NCI-H345 treated with DMSO at 0.1 percent for 48 hours (cell line): ENCODE measurements around the gene DNAH9.
"Not testable (repeated sequence)": the region's sequence is repeated elsewhere in the genome, so short reads cannot be mapped to it uniquely, and the experiment has no call there.

ENCODE experiments used
- DNase-seq: peaks from one replicate; lab custom pipeline; 2025; ENCODE audit not compliant: unreplicated experiment; lab: John Stamatoyannopoulos, UW

Gene DNAH9

DNA sequence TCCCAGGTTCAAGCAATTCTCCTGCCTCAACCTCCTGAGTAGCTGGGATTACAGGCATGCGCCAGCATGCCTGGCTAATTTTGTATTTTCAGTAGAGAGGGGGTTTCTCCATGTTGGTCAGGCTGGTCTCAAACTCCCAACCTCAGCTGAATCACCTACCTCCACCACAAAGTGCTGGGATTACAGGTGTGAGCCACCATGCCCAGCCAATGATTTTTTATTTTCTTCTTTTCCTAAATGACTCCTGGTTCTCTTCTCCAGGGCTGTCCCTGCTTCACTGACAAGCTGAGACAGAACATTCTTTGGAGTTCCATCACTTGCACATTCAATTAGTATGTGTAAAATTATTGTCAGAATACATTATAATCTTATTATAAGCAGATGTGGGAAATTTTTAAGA, 351.3 kb downstream of the DNAH9 start:
- not testable (repeated sequence) for DNase-seq

DNA sequence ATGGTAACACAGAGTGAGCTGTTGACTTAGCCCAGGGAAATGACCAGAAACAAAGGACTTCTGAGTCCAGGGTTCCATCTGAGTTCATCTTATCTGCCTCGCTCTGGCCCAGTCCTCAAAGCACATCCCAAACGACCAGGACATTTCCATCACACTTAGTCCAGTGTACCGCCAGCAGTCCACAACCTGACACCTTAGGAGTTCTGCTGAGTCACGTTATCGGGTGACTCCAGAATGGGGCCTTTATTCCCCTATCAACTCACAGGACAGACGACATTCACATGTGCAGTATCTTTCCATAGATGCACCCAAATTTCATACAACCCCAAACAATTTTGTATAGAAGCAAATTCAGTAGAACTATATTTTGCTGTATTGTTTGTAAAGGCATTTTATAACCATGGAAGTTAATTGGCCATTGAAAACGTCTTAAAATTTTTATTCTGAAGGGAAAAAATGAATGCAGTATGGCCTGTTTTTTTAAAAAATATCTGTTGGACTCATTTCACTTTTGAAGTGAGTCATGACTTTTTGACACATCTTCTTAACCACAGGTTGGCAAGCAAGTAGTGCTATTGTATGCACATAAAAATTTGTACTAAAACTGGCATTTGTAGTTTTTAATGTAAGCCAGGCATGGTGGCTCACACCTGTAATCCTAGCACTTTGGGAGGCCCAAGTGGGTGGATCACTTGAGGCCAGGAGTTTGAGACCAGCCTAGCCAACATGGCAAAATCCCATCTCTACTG, 352.7 kb downstream of the DNAH9 start:
- DNase-seq = no peak

DNA sequence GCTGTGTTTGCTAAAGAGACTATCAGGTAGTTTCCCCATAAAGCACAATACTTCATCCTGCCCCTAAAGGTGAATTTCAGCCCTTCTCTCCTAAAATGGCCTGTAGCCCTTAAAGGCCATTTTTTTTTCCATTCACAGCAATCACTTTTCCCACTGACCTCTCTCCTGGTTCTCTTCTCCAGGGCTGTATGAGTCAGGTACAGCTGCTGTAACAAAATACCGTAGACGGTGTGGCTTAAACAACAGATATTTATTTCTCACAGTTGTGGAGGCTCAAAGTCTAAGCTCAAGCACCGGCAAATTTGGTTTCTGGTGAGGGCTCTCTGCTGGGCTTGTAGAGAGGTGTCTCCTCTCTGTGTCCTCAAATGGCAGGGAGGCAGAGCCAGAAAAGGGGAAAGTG, 354.3 kb downstream of the DNAH9 start:
- no peak for DNase-seq

DNA sequence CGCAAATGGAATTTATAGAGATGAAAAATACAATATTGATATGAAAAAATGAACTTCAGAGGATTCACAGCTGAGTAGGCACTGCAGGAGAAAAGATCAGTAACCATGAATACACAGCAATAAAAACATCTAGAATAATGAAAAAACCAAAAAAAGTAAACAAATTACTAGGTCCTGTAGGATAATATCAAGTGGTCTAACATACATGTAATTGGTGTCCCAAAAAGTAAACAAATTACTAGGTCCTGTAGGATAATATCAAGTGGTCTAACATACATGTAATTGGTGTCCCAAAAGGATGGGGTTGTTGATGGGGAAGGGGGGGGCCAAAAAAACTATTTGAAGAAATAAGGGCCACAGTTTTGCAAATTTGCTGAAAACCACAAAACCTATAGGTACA, 355.7 kb downstream of the DNAH9 start:
- DNase-seq = no peak

DNA sequence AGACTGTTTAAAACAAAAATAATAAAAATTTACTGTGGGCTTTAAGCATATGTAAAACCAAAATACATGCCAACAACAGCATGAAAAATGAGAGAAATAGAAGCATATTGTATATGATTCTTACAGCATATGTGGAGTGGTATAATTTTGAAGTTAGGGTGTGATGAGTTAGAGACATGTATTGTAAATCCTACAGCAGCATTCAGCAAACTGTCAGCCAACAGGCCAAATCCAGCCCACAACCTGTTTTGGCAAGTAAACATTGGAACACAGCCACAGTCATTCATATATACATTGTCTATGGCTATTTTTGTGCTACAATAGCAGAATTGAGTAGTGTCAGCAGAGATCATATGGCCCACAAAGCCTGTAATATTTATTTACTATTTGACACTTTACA, 356.7 kb downstream of the DNAH9 start:
- DNase-seq = no peak

DNA sequence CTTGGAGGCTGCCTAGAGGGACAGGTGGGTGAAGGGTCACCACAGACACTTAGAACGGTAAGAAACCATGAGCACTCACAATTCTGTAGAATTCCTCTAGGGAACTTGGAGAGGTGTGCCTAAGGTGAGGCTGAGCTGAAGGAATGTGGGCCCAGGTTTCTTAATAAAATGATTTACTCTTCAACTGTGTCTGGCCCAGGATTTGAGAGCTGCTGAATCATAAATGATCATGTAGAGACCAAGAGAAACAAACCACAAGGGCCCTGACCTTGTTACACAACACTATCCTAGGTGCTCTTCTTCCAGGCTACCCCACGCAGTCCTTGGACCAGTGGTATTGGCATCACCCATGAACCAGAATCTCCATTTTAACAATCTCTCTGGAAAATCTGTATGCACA, 371.3 kb downstream of the DNAH9 start:
- DNase-seq = no peak

DNA sequence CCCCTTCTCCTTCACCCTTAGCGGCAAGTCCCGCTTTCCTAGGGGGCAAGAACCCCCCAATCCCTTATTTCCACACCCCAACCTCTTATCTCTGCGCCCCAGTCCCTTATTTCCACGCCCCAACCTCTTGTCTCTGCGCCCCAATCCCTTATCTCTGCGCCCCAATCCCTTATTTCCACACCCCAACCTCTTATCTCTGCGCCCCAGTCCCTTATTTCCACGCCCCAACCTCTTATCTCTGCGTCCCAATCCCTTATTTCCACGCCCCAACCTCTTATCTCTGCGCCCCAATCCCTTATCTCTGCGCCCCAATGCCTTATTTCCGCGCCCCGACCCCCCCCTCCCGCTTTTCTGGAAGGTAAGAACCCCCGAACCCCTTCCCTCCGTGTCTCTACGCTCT, 374.5 kb downstream of the DNAH9 start:
- not testable (repeated sequence) for DNase-seq

DNA sequence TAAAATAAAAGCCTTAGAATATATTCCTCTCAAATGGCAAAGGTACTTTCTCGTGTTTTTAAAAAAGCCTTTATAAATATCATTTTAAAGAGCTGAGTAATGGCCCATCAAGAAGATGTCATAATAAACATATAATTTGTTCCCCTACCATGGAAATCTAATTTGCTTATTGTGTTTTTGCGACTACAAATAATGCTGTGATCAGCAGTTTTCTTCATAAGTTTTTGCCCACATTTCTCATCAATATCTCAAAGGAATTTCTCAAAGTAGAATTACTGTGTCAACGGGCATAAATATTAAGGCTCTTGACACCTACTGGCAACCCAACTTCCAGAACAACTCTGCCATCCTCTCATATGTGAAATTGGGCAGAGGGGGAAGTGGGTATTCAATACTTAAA, 381.5 kb downstream of the DNAH9 start:
- no peak for DNase-seq

DNA sequence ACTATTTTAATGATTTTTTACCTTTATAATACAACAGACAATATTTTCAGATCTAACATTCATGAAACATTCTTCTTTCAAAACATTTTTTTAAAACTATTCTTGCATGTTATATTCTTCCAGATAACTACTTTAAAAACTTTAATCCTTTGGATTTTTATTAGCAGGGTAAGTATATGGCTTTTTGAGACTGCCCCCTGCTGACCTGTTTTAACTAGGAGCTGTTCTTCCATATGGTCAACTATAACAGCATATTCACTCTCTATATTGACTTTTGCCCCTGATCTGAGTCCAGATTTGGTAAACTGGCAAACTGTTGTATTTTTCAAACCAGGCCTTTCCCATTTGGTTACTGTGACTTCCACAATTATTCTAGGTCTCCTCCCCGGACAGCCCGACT, 382.5 kb downstream of the DNAH9 start:
- no peak for DNase-seq

DNA sequence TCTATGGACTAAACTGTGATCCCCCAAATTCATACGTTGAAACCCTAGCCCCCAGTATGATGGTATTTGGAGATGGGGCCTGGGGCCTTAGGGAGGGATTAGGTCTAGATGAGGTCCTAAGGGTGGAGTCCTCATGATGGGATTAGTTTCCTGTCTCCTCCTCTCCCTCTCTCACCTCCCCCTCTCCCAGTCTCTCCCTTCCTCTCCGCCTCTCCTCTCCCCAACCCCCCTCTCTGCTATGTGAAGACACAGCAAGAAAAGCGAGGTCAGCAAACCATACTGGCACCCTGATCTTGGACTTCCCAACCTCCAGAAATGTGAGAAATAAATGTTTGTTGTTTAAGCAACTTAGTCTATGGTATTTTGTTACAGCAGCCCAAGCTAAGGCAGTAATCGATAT, 383.6 kb downstream of the DNAH9 start:
- DNase-seq = no peak

DNA sequence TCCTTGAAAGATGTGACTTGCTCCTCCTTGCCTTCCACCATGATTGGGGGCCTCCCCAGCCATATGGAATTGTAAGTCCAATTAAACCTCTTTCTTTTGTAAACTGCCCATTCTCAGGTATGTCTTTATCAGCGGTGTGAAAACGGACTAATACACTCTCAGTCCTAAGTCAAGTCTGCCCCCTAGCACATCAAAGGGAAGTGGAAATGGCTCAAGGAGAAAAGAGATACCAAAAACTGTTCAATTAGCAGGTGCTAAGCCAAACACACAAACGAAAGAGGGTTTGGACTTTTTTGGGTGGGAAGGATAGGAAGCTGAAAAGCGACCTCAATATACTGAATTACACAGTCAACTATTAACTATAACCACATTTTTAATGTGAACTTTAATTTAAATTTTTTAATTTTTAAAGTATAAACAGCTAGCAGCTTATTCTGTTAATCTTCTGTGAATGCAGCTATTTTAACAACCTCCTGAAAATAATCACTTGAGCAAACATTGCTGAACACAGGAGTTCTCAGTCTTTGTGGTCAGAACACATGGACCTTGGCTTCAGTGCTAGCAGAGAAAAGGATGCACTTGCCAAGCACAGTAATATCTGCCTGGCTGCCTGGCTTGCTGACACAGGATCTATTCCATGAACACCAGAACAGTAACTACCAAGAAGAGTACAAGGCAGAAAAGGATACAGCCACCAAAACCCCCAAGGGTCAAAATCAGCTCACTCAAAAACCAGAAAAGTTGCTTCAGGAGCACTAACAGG, 388.1 kb downstream of the DNAH9 start:
- DNase-seq = no peak

DNA sequence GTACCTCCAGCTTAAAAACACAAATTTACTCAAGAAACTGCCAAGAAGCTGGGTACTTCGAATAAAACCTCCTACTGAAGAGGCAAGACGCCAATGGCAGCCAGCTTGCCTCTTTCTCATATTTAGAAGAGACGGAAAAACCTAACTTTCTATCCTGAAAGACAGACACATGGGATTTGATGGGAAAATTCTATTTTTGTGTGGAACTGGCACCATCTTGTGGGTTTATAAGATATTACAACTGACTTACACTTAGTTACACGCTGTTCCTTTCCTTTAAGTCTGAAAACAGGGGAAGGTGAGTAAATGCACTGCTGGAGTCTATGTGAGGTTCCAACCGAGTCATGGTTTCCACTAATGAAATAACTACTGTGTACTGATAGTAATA, 388.7 kb downstream of the DNAH9 start:
- no peak for DNase-seq

DNA sequence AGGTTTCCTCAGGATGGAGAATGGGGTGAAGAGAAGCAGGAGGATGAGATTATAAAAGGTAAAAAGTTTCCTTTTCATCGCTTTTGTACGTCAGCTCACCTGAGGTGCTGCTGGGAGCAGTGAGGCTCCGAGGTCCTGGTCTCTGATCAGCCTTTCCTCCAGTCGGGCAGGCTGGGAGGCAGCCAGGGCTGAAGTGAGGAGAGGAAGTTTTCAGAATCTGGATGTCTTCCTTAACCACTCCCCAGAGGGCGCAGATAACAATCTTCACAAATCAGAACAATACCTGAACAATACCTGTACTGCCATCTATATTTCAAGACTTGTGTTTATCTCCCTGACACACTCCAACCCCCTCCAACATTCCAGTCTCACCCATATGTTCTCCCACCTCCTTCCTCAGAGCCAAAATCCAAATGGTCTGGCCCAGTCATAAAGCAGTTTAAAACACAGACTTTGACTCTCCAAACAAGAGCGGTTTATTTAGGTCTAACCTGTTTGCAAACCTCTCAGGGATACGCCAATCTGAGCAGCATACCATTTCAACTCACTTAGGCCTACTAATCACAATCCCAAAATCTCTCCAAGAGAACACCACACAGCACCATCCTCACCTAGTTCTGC, 392.2 kb downstream of the DNAH9 start:
- DNase-seq = no peak

DNA sequence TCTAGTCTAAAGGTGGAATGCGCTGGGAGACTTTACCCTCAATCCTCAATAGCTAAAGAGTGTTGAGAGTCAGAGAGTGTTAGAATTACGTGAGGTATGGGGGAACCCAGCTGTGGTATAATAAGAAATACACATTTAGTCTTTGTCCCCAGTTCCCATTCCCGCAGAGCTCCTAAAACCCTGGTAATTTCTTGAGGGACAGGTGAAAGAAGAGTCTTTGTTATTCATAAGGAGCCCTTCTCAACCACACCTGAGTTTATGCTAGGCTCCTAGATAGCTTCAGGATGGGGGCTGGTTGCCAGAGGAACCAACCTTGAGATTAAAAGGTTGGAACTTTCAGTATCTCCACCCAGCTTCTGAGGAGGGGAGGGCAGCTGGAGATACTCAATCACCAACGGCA, 393.2 kb downstream of the DNAH9 start:
- no peak for DNase-seq

DNA sequence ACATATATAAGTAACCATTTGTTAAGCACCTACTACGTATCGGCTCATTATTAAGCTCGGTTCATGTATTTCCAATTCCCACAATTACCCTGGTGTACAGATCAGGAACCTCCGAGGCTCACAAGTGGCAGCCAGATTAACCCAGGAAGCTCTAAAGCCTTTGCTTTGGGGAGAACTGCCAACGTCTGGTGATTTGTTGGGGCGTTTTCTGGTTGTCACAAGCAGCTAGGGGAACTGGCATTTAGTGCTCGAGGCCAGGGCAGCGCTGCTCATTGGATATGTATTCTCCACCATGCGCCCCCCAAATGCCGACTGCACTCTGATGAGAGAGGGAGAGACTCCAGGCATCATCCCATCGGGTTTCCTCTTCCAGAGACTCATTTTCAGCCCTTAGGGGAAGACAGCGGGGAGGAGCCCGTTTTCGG, 398.5 kb downstream of the DNAH9 start:
- no peak for DNase-seq

DNA sequence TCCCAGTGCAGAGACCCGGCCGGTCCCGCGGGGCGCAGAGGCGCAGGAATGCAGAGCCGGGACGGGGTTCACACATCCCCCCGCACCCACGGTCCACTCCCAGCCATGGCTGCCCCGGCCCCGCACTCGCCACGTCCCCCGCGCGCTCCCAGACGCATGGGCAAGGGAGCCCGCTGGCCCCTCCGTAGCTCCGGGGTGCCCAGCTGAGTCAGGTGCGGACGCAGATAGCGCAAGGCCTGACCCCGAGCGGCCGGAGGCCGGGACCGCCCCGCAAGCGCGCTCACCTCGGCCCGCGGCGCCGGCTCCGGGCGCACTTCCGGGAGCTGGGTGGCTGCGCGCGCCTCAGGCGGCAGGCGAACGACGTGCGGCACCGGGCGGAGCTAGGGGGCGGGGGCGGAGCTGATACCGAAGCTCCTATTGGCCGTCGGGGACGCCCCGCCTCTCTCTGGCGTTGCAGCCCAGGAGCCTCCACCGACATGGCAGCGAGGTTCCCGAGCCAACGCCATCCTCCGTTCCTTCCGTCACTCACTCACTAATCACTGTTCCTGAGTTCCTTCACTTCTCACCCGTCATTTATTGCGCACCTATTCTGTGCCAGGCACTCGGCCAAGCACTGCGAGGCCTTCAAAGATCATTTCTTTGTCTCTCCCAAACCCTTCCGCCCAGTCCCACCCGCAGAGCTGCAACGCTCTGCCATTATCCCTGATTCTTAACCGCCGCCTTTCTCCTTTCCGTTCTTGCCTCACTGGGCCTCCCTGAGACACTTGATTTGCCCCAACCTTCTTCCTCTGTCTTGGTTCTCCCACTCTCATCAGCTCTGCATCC, 399.1 kb downstream of the DNAH9 start, which contains the start of gene ZNF18:
ZNF18 (minus strand) TSS at position 329 of the 825 bp plus-strand sequence. CDS start 4,646 bp downstream, outside the sequence.
- peak; percentile 84 for DNase-seq

DNA sequence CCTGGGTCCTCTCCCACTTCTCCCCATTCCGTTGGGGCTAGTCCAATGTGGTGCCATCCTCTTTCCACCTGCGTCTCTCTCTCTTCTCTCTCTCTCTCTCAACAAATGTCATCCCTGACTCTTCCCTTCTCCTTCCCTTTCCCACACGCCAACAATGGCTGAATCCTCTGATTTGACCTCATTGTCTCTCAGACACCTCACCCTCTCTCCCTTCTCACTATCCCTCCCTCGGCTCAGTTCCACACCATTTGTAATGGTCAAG, 399.6 kb downstream of the DNAH9 start:
- no peak for DNase-seq

DNA sequence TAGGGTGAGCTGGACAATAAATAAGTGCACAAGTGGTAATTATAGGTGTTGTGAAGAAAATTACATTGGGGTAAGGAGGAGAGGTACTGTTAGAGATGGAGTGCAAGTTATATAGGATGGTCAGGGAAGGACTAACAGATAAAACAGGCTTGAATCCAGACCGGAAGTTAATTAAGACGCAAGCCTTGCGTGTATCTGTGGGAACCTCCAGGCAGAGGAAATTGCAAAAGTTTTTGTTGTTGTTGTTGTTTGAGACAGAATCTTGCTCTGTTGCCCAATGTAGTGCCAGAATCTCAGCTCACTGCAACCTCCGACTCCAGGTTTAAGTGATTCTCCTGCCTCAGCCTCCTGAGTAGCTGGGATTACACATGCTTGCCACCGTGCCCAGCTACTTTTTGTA, 401.4 kb downstream of the DNAH9 start:
- DNase-seq = no peak

DNA sequence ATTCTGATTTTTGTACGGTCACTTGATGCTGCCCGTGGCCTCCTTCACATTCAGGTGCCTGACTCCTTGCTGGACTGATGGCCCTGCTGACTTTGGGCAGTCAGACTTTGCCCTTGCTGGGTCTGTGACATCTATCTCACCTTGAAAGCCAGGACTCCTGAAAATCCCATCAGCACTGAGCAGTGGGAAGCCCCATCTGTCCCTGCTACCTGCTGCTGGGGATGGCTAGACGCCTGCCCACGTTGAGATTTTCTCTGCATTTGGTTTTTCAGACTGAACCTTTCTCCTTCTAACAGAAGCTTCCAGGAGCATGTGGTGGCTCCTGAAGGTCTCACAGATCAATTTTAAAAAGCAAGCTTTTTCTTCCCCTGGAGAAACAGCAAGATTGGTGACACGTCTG, 409.2 kb downstream of the DNAH9 start:
- DNase-seq = no peak
